ENCODE data around the gene WBP1L.

WBP1L gene

DNA sequence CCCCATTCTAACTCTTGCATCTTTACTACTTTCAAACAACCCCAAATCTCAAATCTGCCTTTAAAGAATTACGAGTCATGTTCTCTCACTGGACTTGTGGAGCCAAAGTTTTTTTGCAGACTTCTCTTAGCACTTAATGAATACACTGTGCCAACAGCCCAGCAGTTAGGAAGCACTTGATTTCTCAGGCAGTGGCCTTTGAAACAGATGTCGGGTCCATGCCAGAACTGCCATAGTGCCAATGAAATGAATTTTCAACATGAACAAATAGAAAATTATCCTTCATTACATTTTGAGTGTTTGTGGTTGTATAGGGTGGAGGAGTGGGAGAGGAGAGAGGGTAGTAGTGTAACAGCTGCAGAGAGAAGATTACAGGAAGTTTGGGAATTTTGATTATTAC, 116.2 kb downstream of the WBP1L start:
- WGBS (ENCODE audit: insufficient coverage), result 100% methylated on average over 2 of the region's 2 CpGs
- H3K27ac ChIP-seq (ENCODE audit: insufficient read depth in 1 of 2, low read depth in 1 of 2, low read length in 2 of 2, poor library complexity in 1 of 2, severe bottlenecking in 2 of 2), result no peak overlapping the region
- ChIA-PET CTCF (interaction anchor here (0.7 kb wide), 1 partner anchor 288 kb away, joined by 3 read pairs; no protein-coding TSS in a partner anchor), POLR2A (no interaction called here)
- H3K4me3 ChIP-seq (ENCODE audit: control insufficient read depth in 1 of 7, extremely low read depth in 1 of 7, insufficient read depth in 4 of 7, low read depth in 2 of 7, low read length in 6 of 7), result no peak overlapping the region
- H3K36me3 ChIP-seq (ENCODE audit: control insufficient read depth in 4 of 4, insufficient read depth in 4 of 4, low read length in 3 of 4), result peaks cover 3 to 11% (median 7%) of the 10 kb centered on the region in 4 experiments
- H3K9me3 ChIP-seq (ENCODE audit: control extremely low read depth in 1 of 5, control insufficient read depth in 4 of 5, insufficient read depth in 2 of 5, low read depth in 1 of 5, low read length in 4 of 5), result no peaks in the 10 kb centered on the region
- H3K4me1 ChIP-seq (ENCODE audit: control extremely low read depth in 1 of 4, control insufficient read depth in 4 of 4, insufficient read depth in 4 of 4, low read length in 3 of 4), result peaks cover 0 to 3% (median 0%) of the 10 kb centered on the region in 4 experiments
- H3K27me3 ChIP-seq (replicated peaks in 2 of 5; ENCODE audit: control insufficient read depth in 4 of 5, insufficient read depth in 5 of 5, low read length in 4 of 5), result no peaks in the 10 kb centered on the region
- no peak for DNase-seq

DNA sequence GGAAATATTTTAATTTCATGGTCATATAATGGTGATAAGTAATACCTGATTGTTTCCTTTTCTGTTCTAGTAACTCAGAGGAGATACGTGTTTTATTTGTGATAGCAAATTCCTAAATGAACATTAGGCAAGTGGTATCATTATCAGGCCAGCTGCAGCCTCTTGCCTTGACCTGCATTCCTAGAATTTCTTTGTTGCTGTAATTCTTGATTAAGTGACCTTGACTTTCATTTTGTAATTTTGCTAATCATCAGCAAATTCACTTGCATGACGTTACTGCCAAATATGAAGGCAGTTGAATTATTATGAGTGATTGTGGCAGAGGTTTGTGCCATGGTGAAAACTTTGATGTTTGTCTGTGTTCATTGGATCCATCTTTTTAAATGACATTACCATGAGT, 119.9 kb downstream of the WBP1L start:
- ChIA-PET POLR2A (no interaction called here), CTCF (interaction anchor here (0.7 to 1.3 kb wide), 2 partner anchors 28 to 54 kb away, joined by 3 read pairs; partner anchors contain the start of gene CNNM2)
- 71% methylated on average over 1 of the region's 2 CpGs for WGBS (ENCODE audit: insufficient coverage)

DNA sequence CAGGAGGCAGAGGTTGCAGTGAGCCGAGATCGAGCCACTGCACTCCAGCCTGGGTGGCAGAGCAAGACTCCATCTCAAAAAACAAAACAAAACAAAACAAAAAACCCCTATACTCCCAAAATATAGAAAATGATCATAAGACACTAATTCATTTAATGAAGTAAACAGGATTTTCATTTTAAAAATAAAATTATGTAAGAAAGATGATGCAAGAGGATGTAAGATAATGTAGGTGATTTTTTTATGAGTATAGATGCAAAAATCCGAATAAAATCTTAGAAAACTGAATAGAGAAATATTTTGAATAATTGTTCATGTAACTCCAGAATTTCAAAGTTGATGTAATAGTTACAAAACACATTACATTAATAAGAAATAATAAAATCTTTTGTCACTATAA, 121.9 kb downstream of the WBP1L start:
- H3K9me3 ChIP-seq (ENCODE audit: control extremely low read depth in 1 of 5, control insufficient read depth in 4 of 5, insufficient read depth in 2 of 5, low read depth in 1 of 5, low read length in 4 of 5), result no peaks in the 10 kb centered on the region
- ChIA-PET POLR2A (no interaction called here), CTCF (interaction anchor here (1.9 kb wide), 1 partner anchor 11 kb away, joined by 6 read pairs; no protein-coding TSS in a partner anchor)
- no peak for DNase-seq
- H3K27ac ChIP-seq (ENCODE audit: insufficient read depth in 1 of 2, low read depth in 1 of 2, low read length in 2 of 2, poor library complexity in 1 of 2, severe bottlenecking in 2 of 2), result no peak overlapping the region
- peaks cover 0 to 15% (median 0%) of the 10 kb centered on the region in 5 experiments for H3K27me3 ChIP-seq (replicated peaks in 2 of 5; ENCODE audit: control insufficient read depth in 4 of 5, insufficient read depth in 5 of 5, low read length in 4 of 5)
- peaks cover 3 to 8% (median 4%) of the 10 kb centered on the region in 4 experiments for H3K36me3 ChIP-seq (ENCODE audit: control insufficient read depth in 4 of 4, insufficient read depth in 4 of 4, low read length in 3 of 4)
- H3K4me1 ChIP-seq (ENCODE audit: control extremely low read depth in 1 of 4, control insufficient read depth in 4 of 4, insufficient read depth in 4 of 4, low read length in 3 of 4), result peaks cover 2 to 12% (median 7%) of the 10 kb centered on the region in 4 experiments
- H3K4me3 ChIP-seq (ENCODE audit: control insufficient read depth in 1 of 7, extremely low read depth in 1 of 7, insufficient read depth in 4 of 7, low read depth in 2 of 7, low read length in 6 of 7), result no peak overlapping the region
- WGBS (ENCODE audit: insufficient coverage), result no CpG with 5 or more reads among the region's 3 CpGs

More for the DNA sequence above, 119.9 kb downstream of the WBP1L start:
- Histone ChIP-seq H3K27me3 (replicated peaks in 2 of 5; ENCODE audit: control insufficient read depth in 4 of 5, insufficient read depth in 5 of 5, low read length in 4 of 5) (peaks cover 0 to 2% (median 0%) of the 10 kb centered on the region in 5 experiments), H3K9me3 (ENCODE audit: control extremely low read depth in 1 of 5, control insufficient read depth in 4 of 5, insufficient read depth in 2 of 5, low read depth in 1 of 5, low read length in 4 of 5) (no peaks in the 10 kb centered on the region), H3K36me3 (ENCODE audit: control insufficient read depth in 4 of 4, insufficient read depth in 4 of 4, low read length in 3 of 4) (peaks cover 3 to 11% (median 6%) of the 10 kb centered on the region in 4 experiments), H3K4me3 (ENCODE audit: control insufficient read depth in 1 of 7, extremely low read depth in 1 of 7, insufficient read depth in 4 of 7, low read depth in 2 of 7, low read length in 6 of 7) (no peak overlapping the region), H3K4me1 (ENCODE audit: control extremely low read depth in 1 of 4, control insufficient read depth in 4 of 4, insufficient read depth in 4 of 4, low read length in 3 of 4) (no peaks in the 10 kb centered on the region), H3K27ac (ENCODE audit: insufficient read depth in 1 of 2, low read depth in 1 of 2, low read length in 2 of 2, poor library complexity in 1 of 2, severe bottlenecking in 2 of 2) (no peak overlapping the region)
- no peak for DNase-seq

Data from common myeloid progenitor, CD34-positive (primary cell).